GM19351 (cell line): ENCODE data around the gene PRKCH.
A peak's percentile ranks its signal among the peaks of the same experiment; 100 is the strongest.
"Not testable (repeated sequence)": the region's sequence is repeated elsewhere in the genome, so short reads cannot be mapped to it uniquely, and the experiment has no call there.

Experiments used
- ATAC-seq: cut with Tn5 transposase; IDR thresholded peaks from one replicate; pipeline ENCODE4 v1.9.1; 2021; ENCODE audit warnings: mild to moderate bottlenecking, moderate library complexity; ENCODE audit not compliant: unreplicated experiment

Gene PRKCH

DNA sequence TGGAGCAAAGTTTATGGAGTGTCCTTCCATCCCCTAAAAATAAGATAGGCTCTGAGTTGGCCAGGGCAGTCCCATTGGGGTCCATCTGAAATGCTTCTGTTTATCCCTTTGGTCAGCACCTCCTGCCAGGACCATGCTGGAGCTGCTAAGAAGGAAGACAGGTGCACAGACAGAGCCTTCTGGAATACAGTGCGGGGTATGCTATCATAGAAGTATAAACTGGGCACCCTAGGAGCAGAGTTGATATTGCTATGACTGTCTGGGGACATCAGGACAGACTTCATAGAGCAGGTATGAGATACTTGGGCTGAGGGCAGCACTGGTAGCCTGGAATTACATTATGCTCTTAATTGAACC, 203.5 kb downstream of the PRKCH start:
- ATAC-seq = no peak

DNA sequence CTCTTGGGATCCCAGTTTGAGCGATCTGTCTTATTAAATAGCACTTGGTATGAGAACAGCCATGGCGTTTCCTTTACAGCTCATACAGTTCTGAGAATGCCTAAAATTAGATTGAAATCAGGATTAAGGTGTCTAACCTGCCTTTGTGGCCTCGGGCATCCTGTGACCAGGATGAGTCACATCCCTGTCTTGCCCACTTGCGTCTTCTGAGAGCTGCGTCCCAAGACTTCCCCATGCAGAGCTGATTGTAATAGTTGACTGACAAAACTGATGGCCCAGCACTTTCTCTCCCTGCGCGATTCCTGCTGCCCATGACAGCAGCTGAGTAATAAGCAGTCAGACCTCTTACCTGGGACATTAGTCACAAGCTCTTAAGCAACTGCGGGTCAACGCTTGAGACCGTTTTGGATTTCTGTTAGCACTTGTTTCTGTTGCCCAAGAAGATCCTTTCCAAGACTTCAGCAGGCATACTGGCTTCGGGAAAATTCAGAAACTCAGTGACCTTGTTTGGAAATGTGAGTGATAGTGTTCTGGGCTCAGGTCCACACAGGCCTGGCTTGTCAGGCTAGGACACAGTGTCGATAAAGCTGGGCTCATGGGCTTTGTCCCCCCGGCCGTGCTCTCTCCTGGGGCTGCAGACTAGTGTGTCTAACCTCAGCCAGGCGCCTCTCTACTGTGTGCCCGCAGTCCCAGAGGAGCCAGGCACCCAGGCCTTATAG, 204.1 kb downstream of the PRKCH start:
- peak; percentile 71 for ATAC-seq

DNA sequence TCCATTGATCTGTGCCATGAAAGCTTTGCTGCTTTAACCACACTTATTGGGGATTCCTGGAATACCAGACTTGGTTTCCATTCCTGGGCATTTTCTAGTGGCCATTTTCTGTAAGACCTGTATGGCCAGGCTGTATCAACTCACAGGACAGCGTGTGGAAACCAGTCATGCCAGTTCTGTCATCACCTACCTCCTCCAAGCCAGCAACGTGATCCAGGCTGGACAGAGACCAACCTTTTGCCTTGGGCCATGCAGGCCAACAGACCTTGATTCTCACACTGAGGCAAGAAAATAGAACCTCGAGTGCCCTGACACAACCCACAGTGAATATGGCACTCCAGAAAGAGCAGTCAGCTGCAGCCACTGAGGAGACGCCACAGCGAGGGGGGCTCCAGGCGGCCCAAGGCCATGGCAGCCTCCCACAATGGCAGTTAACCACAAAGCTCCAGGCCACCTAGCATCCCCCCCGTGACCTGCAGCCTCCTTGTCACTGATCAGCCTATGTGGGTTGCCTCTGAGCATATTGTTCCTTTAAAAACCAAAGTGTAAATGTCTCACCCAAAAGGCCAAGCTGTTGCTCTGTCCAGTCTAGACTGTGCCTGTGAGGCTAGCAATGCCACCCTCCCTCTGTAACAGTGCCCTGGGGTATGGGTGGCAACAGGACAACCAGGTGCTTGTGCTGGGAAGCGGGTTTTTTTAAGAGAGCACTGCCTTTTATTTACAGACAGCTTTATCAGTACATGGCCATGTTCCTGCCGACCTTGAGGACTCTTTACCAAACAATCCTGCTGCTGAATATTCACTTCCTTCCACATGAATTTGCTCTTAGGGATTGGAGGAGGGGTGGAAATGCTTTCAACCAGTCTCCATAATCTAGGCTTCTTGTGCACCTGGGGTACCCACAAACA, 205.3 kb downstream of the PRKCH start:
- no peak for ATAC-seq

DNA sequence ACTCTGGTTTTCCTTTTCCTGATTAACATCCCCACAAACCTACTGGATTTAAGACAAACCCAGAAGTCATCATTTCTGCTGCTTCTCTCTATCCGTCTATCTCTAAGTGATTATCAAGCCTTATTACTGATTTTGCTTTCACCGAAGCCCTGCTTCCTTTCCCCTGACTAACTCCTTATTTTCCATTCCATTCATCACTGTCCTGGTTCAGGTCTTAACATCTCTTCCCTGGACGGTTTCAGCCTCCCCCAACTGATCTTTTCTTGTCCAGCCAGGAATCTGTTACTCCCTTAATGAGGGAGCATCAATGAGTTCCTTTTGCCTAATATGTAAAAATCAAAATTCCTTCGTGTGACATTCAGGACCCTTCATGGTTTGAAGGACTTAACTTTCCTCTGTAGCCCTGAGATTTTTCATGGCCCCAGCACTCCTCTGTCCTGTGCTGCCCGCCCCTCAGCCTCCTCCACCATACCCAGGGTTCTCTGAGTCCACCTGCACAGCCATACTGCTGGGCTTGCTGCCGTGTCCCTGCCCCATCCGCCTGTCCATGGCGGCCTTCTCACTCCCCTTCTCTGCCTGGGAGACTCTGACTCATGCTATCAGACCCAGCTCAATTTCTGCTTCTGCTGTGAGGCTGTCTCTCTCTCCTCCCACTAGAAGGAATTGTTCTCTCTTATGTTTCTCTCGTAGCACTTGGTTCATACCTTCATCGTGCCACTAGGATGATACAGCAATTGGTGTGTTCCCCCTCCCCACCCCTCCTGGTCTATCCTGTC, 206.1 kb downstream of the PRKCH start:
- ATAC-seq = no peak

DNA sequence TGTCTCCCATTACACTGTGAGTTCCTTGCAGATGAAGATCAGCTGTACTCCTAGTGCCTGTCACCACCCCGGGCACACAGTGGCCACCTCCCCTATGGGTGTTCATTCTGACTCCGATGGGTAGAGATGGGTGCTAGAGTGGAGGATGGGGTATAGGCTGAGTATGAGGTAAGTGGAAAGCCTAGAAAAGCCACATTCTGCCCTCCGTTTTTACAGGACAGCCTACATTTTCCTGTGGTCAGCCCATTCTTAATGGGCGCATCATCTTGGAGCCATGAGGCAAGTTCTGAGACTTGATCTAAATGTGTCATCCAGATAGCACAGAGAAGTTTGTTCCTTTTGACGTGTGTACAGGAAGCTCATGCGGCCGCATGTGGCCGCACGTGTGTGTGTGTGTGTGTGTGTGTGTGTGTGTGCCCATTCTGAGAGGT, 207.2 kb downstream of the PRKCH start:
- no peak for ATAC-seq

DNA sequence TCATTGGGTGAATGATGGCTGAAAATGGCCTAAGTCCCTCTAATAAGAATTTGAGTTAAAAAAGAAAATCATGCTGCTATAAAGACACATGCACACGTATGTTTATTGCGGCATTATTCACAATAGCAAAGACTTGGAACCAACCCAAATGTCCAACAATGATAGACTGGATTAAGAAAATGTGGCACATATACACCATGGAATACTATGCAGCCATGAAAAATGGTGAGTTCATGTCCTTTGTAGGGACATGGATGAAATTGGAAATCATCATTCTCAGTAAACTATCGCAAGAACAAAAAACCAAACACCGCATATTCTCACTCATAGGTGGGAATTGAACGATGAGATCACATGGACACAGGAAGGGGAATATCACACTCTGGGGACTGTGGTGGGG, 208.0 kb downstream of the PRKCH start:
- ATAC-seq = not testable (repeated sequence)

DNA sequence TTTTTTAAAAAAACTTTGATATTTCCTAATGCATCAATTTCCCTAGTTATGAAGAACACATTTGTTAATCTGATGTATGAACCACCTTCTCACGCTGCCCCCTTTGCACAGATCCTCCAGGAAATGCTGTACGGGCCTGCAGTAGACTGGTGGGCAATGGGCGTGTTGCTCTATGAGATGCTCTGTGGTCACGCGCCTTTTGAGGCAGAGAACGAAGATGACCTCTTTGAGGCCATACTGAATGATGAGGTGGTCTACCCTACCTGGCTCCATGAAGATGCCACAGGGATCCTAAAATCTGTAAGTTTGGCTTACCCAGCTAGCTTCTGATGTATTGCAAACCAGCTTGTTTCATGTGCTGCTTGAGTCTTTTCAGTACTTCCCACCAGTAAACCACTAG, 208.9 kb downstream of the PRKCH start:
- ATAC-seq = no peak

DNA sequence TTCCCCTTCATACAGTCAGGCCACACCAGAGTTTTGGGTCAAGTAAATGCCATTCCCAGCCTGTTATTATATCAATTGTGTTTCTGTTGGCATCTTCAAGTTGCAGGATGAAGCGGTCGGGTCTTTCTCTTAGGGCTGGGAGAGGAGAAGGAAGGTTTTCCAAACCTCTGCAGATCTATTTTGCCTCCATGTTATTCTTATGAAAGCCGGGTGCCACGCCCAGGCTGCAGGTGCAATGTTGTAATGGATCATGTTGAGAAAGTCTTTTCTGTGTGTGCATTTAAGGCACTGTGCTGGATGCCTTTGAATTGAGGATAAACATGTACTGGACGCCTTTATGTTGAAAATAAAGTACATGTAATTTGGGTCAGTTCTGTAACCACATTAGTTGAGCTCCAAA, 209.5 kb downstream of the PRKCH start:
- ATAC-seq = no peak

DNA sequence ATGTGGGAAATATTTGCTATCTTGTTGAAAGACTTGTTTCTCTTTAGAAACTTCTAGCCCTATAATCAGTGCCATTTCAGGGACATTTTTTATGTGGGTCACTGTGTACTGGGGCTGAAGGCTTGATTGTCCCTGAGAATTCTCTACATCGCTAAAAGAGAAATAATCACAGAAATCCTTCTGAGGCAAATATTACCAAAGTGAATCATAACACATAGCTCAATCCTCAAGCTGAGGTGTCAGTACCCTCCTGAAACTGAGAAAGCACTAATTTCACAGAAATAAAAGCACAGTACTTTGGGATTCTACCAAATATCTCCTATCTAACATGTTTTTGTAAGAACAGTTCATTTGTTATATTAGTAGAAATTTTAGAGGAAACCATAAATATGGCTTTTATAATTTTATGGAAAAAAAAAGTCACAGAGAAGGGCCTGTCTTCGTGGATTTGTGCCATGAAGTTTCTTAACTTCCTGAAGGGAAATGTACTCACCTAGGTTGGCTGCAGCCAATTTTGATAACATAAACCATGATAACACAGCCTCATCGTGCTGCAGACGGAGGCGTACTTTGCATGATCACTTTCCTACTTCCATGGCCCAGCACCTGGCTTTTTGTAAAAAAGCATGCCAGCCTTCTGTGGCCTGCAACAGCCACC, 210.2 kb downstream of the PRKCH start:
- ATAC-seq = no peak

DNA sequence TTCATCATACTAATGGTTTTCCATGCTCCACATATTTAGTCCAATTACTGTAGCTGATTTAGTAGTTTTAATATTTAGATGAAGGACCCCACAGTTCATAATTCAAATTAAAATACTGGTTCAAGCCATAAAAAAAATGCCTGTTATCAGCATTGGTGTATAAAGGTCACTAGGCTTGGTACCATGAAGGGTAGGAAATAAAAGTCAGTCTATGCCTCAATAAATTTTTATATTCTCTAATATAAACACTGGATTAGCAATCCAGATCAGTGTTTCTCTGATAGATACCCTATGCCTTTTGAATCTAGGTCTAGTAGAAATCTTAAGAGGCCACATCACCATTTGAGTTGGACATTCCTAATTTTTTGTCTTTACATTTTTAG, 210.7 kb downstream of the PRKCH start:
- ATAC-seq = no peak

DNA sequence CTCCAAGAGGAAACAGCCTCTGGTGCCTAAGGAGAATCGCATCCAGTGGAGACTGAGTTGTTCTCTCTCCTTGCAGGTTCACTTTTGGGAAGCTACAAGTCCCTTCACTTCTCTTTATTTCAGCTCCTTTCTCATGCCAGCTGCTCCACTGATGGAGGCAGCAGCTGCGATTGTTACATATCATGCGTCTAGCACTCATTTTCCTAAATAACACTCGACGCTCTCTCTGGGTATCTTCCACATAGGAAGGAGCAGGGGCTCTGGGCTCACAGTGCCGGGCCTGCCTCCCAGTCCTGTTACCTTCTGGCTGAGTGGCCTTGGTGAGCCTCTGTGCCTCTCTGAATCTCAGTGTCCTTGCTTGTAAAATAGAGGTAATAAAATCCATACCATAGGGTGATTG, 211.4 kb downstream of the PRKCH start:
- no peak for ATAC-seq

DNA sequence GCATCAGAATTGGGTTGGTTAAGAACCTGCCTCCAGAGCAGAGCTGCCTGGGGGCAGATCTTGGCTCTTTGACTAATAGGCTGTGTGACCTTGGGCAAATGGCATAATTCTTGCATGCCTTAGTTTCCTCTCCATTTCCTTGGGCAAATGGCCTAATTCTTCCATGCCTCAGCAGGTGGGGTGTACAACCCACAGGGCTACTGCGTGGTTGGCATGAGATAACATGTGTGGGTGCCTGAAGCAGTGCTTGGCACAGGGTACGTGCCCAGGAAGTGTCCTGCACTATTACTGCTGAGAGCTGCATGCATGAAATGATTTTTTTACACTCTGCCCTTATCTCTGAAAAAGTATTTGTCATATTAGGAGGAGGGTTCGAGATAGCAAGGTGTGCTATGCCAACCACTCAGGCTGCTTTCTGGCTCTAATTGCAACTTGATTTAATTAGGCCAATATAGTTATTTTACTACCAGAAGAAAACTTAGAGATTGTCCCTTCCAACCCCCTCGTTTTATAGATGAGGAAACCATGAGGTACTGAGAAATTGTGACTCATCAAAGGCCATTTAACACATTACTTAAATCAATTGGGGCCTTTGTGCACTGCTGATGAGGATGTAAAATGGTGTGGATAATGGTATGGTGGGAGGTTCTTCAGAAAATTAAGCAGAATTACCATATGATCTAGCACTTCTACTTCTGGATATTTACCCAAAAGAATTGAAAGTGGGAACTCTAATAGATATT, 212.3 kb downstream of the PRKCH start:
- no peak for ATAC-seq

DNA sequence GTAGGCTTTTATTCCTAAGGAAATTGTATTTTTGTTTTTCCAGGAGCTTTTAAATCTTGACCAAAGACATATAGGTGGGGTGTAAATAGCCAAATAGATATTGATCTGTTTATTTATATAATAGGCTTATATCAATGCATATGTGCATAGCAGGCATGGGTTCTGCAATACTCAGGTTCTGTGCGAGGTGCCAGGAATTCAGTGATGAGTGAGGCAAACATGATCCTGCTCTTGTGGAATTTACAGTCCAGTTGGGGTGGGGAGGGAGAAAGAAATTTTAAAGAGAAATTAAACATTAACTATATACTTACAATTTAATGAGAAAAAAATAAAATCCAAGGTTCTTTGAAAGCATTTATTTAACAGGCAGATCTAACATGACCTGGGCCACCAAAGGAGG, 213.7 kb downstream of the PRKCH start:
- no peak for ATAC-seq

DNA sequence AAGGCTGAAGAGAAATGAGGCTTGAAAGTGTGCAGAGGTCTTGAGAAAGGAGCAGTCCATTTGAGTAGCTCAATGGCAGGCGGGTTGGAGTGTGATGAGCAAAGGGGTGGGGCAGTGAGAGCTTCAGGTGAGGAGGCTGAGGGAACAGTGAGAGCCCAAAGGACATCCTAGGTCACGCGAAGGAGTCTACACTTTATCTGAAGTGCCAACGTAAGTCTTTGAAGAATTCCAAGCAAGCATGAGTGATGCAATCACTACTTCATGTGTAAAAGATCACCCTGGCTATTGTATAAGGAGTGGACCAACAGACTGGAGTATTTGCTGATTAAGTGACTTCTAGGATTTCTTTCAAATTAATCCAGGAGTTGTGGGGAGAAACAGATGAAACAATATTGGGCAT, 214.1 kb downstream of the PRKCH start:
- no peak for ATAC-seq

DNA sequence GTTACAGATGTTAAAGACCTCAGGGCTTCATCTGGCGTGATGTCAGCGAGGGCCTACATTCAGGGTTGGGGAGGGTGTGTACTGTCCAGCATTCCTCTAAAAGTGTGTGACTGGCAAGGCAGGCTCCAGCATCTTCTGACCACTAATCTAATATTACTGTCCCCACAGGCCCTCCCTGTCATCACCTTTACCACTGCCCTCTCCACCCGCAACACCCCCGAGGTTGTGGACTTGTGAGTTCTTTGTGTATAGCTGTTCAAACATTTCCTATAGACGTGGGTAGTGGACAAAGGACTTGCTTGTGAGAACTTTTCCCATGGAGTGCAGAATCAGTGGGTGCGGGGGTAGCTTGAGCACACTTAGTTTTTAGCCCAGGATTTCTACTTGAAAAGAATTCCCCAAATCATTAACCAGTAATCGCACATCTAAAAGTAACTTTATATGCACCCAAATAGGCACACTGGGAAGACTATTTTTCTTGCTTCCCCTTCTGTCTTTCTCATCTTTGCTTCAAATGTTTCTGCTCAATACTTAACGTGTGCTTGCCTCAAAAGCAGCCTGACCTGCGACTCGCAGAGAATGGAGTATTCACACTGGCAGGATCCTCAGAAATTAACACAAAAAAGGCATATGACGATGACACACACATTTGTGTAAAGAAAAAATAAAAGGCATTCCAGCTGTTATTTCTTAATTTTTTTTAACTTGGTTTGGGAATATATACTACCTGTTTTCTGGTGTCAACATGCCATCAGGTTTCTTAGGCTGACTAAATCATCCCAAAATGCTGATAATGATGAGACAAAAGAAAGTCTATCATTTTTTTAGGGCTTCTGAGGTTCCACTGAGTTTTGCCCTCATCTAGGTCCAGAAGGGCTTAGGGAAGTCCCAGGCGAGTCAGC, 215.5 kb downstream of the PRKCH start:
- no peak for ATAC-seq

DNA sequence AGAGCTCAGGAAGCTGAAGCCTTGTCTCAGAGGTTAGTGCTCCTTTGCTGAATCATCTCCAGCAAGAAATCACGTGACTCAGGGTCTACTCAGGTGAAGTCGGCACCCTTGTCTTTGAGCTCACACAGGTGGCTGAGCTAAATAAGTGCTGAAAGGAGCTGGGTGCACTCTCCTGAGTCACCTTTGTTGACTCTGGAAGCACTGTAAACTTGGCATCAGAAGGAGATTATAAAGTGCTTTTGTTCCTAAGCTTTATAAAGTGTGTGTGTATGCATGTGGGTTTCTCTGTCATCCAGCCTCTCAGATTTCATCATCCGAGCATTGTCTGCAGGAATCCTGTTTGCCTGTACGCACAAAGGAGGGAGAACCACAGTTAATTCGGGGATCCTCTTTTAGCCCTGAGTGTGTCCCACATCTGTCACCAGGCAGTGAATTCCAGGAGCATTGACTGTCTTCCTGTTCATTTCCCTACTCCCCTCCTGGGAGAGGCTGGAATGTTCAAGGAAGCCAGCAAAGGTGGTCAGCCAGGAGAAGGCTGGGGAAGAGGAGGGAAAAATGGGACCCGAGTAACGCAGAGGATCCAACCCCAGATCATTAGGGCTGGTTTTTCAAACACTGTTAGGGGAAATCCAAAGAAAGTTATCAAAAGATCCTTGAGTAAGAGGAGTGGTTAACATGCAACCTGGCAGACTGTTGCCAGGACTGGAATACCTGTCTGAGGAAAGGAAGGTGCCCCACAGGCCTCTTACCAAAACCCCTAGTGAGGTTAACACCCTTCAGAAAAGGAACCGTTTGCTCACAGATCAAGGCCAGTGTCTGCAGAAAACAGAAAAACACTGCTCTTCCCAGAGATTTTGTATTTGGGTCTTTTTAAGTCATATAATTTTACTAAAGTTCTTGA, 216.4 kb downstream of the PRKCH start:
- no peak for ATAC-seq

DNA sequence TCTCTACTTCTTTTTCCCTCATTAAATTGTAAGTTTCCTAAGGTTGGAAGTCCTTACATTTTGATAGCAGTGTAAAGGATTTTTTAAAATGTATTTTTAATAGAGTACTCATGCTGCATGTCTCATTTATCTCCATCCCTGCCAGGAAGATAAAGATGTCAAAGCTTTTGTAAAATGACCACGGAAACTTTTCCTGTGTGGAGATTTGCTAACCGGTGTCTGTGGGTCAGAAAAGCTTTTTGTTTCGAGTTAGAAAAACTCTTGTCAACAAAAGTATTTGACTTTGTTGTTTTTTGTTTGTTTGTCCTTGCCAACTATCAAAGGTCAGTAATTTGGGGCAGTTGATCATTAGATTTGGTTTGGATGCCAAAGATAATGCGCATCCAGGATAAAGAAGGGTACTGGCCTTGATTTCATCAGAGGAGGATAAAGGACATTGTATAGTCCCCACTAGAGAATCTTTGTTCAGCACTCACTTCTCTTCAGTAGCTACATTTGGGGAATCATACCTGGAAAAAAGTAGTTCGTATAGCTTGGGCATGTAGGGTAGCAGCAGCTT, 217.2 kb downstream of the PRKCH start:
- no peak for ATAC-seq

DNA sequence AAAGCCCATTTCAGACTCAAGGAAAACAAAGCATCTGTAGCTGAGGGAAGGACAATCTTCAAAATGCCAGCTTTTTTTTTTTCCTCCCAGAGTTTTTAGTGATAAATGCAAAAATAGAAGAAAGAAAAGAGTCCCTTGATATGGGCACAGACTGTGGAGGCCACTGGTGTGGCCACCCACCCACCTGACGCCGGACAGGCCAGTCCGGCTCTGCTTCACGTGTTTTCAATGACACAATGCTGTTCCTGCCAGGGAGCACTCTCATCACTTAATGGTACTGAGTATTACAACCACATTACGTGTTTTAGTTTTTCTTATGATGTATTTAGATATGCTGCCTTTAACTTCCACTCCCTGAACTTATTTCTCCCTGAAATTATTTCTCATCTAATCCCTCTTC, 218.3 kb downstream of the PRKCH start:
- ATAC-seq = no peak
